K562 (cell line): ENCODE results near the gene SPNS2. TPM values are rescaled to one million over a fixed set of nuclear protein-coding genes. Genes with fewer than 3 reads are reported as not detected.

Source experiments
- ATAC-seq: fragments of 200-7000 bp; cut with Tn5 transposase; 3 replicates; pipeline ENCODE4 v1.9.1; 2020; ENCODE audit warnings: moderate library complexity
- BruUV-seq: library from RNA; stranded (reverse); fragments of 400-500 nt; replicated peaks from 2 replicates; lab custom pipeline; 2021; lab: Mats Ljungman, UMichigan
- CTCF ChIA-PET: fragments of 300-600 bp; formaldehyde crosslinking; extraction: SDS; loops from one replicate; lab custom pipeline; 2021; ENCODE audit warnings: low intra/inter-chr PET ratio; lab: Yijun Ruan, JAX
- POLR2A ChIA-PET: fragments of 300-600, 350-650 bp; sonication (Branson Sonifier 250); formaldehyde crosslinking; extraction: SDS; loops from one replicate; lab custom pipeline; 2021; ENCODE audit warnings: antibody characterized with exemption, inconsistent platforms; lab: Yijun Ruan, JAX
- DNase-seq, 4 experiments: peaks; one replicate each; pipeline versions ENCODE4 v3.0.0 to v3.0.0-alpha.2; 2011 to 2018; ENCODE audit warnings: low spot score in 3 of 4, mixed read lengths in 3 of 4; ENCODE audit errors: extremely low read depth in 1 of 4
- FAIRE-seq: peaks from 2 replicates; lab custom pipeline; 2011; peaks lifted over from hg19 to GRCh38; lab: Jason Lieb, UNC
- H2AFZ ChIP-seq: 2 replicates; pipeline ENCODE4 v1.6.0; 2011; ENCODE audit warnings: low read depth, low read length, control low read depth, inconsistent platforms
- H3K27ac ChIP-seq: fragments of 200-600 bp; 3 replicates; pipeline ENCODE4 v1.8.0; 2011; ENCODE audit warnings: low read depth, mild to moderate bottlenecking, control low read depth, inconsistent platforms, low read length, moderate library complexity, mixed read lengths; ENCODE audit errors: extremely low read depth
- H3K27me3 ChIP-seq, 2 experiments: fragments of 300-600 bp in 1 of 2; 2 replicates in 1 of 2; 3 replicates in 1 of 2; pipeline versions ENCODE4 v1.6.0 to v1.8.0; 2011; ENCODE audit warnings: inconsistent platforms in 2 of 2, low read length in 2 of 2, mild to moderate bottlenecking in 1 of 2, mixed read lengths in 1 of 2, moderate library complexity in 1 of 2; ENCODE audit not compliant: control insufficient read depth in 2 of 2, insufficient read depth in 2 of 2
- H3K36me3 ChIP-seq: fragments of 300-600 bp; 3 replicates; pipeline ENCODE4 v1.8.0; 2011; ENCODE audit warnings: mild to moderate bottlenecking, low read length, inconsistent platforms; ENCODE audit not compliant: control insufficient read depth, insufficient read depth
- H3K4me1 ChIP-seq, 2 experiments: fragments of 200-600 bp in 1 of 2; replicated peaks in 1 of 2; 2 replicates in 1 of 2; 3 replicates in 1 of 2; pipeline versions ENCODE4 v1.5.1 to v1.8.0; 2011; ENCODE audit warnings: inconsistent platforms in 2 of 2, low read length in 2 of 2, mild to moderate bottlenecking in 1 of 2, mixed read lengths in 1 of 2, moderate library complexity in 1 of 2; ENCODE audit not compliant: control insufficient read depth in 2 of 2, insufficient read depth in 2 of 2
- H3K4me2 ChIP-seq: 2 replicates; pipeline ENCODE4 v1.6.1; 2011; ENCODE audit warnings: low read length, control low read depth, inconsistent platforms, mixed read lengths; ENCODE audit not compliant: insufficient read depth
- H3K4me3 ChIP-seq: fragments of 200-600 bp; sonication (generic), shearing (Covaris generic); 2 replicates; pipeline ENCODE4 v1.5.1; 2016; ENCODE audit warnings: control low read depth, inconsistent platforms
- H3K79me2 ChIP-seq: fragments of 200-600 bp; 3 replicates; pipeline ENCODE4 v1.8.0; 2011; ENCODE audit warnings: low read length, inconsistent platforms; ENCODE audit not compliant: control insufficient read depth, insufficient read depth
- H3K9ac ChIP-seq, 2 experiments: 2 replicates each; pipeline versions ENCODE4 v1.6.0 to v1.6.1; 2011; ENCODE audit warnings: low read depth in 2 of 2, low read length in 2 of 2, control low read depth in 1 of 2, inconsistent platforms in 1 of 2, mild to moderate bottlenecking in 1 of 2, mixed read lengths in 1 of 2; ENCODE audit not compliant: insufficient read depth in 1 of 2
- H3K9me1 ChIP-seq: one replicate; pipeline ENCODE4 v1.6.0; 2011; ENCODE audit warnings: inconsistent platforms, mild to moderate bottlenecking, low read length, moderate library complexity; ENCODE audit not compliant: control insufficient read depth, insufficient read depth
- H3K9me3 ChIP-seq: replicated peaks from 2 replicates; pipeline ENCODE4 v1.5.1; 2011; ENCODE audit warnings: low read depth, low read length, inconsistent platforms; ENCODE audit not compliant: control insufficient read depth, insufficient read depth
- H4K20me1 ChIP-seq: replicated peaks from 2 replicates; pipeline ENCODE4 v1.6.1; 2011; ENCODE audit warnings: low read length, inconsistent platforms, mixed read lengths; ENCODE audit not compliant: control insufficient read depth, insufficient read depth
- BCL6 ChIP-seq: fragments of 250-450 bp; sonication (Bioruptor Pico); IDR thresholded peaks from 2 replicates; pipeline ENCODE4 v1.4.0; 2020
- FOXO4 ChIP-seq: fragments of 450-650 bp; formaldehyde crosslinking; IDR thresholded peaks from 2 replicates; pipeline ENCODE4 v1.4.0; 2020; ENCODE audit warnings: mild to moderate bottlenecking, moderate library complexity
- IFI16 ChIP-seq: fragments of 250-450 bp; sonication (Bioruptor Pico); IDR thresholded peaks from 2 replicates; pipeline ENCODE4 v2.1.2; 2022; ENCODE audit warnings: mild to moderate bottlenecking, inconsistent platforms
- KAT8 ChIP-seq: fragments of 450-650 bp; IDR thresholded peaks from 2 replicates; pipeline ENCODE4 v1.6.1; 2016; ENCODE audit warnings: low read depth, mild to moderate bottlenecking
- MITF ChIP-seq: IDR thresholded peaks from 2 replicates; pipeline ENCODE4 v1.6.1; 2014; ENCODE audit warnings: antibody characterized with exemption
- POLR2G ChIP-seq: fragments of 200-400 bp; formaldehyde crosslinking; IDR thresholded peaks from 2 replicates; pipeline ENCODE4 v1.6.1; 2017; ENCODE audit warnings: low read depth, mild to moderate bottlenecking, antibody characterized with exemption, low read length, moderate library complexity
- RHOXF2B ChIP-seq: fragments of 250-450 bp; sonication (Bioruptor Pico); conservative IDR thresholded peaks from 2 replicates; pipeline ENCODE4 v1.5.1; 2021
- TRIM28 ChIP-seq: fragments of 450-650 bp; IDR thresholded peaks from 2 replicates; pipeline ENCODE4 v1.6.1; 2017
- ZBTB7A ChIP-seq: IDR thresholded peaks from 2 replicates; pipeline ENCODE4 v1.6.1; 2011; ENCODE audit warnings: low read depth, mild to moderate bottlenecking, low read length, moderate library complexity, borderline replicate concordance; ENCODE audit not compliant: control insufficient read depth
- ZNF263 ChIP-seq: sonication (generic); formaldehyde crosslinking; IDR thresholded peaks from 2 replicates; pipeline ENCODE4 v1.8.0; 2022; ENCODE audit warnings: mild to moderate bottlenecking, missing genetic modification reagents, borderline replicate concordance
- ZNF41 ChIP-seq: fragments of 250-450 bp; sonication (Bioruptor Pico); conservative IDR thresholded peaks from 2 replicates; pipeline ENCODE4 v1.4.0; 2020; ENCODE audit warnings: mild to moderate bottlenecking
- ZNF592 ChIP-seq: fragments of 450-650 bp; IDR thresholded peaks from 2 replicates; pipeline ENCODE4 v1.6.1; 2017; ENCODE audit warnings: antibody characterized with exemption, mild to moderate bottlenecking
- WGBS: fragments of 100-300 bp; shearing (Covaris generic); methylation state at CpG from one replicate; pipeline ENCODE4 v1.1.6; 2016; ENCODE audit warnings: low coverage, mixed read lengths; ENCODE audit not compliant: insufficient coverage; ENCODE audit errors: missing lambda C conversion rate; 5-methylcytosine and 5-hydroxymethylcytosine counted together
- in situ Hi-C: fragments of 300-500 bp; cut with MboI; formaldehyde crosslinking; loops from 4 replicates; pipeline ENCODE4 v1.15.0; 2018; ENCODE audit warnings: inconsistent platforms, mixed read lengths
- intact Hi-C: fragments of 100-400 bp; cut with micrococcal nuclease; formaldehyde crosslinking; loops from 2 replicates; pipeline ENCODE4 v1.14.2; 2022
- polyA plus RNA-seq, 8 experiments: library from polyadenylated mRNA; depleted of rRNA in 4 of 8; stranded (reverse) in 5 of 8; unstranded in 3 of 8; fragments of >200 nt; fragmentation: Nextera tagmentation in 2 of 8; fragmentation: Illumina TruSeq in 1 of 8; extraction: Ambion mirVana in 2 of 8; extraction: Trizol in 1 of 8; gene quantifications; 2 replicates each; pipeline versions ENCODE4 v1.2.1 to v1.2.3, GENCODE V29; 2011 to 2014; ENCODE audit warnings: inconsistent platforms in 1 of 8, missing spikeins in 1 of 8
- total RNA-seq, 7 experiments: library from RNA; depleted of rRNA in 6 of 7; stranded (reverse); fragments of >200 nt in 6 of 7; fragmentation: Illumina TruSeq in 2 of 7; extraction: Trizol in 2 of 7; gene quantifications; 2 replicates each; pipeline versions ENCODE4 v1.2.1 to v1.2.3, GENCODE V29; 2011 to 2021; ENCODE audit warnings: low replicate concordance in 1 of 7
- TF ChIP-seq, protein P1 (sequence below): fragments of 250-450 bp; sonication (Bioruptor Pico); IDR thresholded peaks from 2 replicates; pipeline ENCODE4 v1.8.0; 2022; ENCODE audit warnings: moderate library complexity, mild to moderate bottlenecking, inconsistent platforms

Gene SPNS2
- total and polyA plus RNA-seq, 9 of the 15 experiments (the other 6 are each of a cell fraction or from before 2014, with no cell fraction given) = 0.06 TPM; not detected in 8

GRCh38 chr17:4535667-4536258 is 37.1 kb downstream of the SPNS2 start:
- Histone ChIP-seq H3K9me3 (no peaks in the 10 kb centered on the region), H3K9me1 (no peaks in the 10 kb centered on the region), H3K79me2 (no peaks in the 10 kb centered on the region), H3K36me3 (peaks cover 36% of the 10 kb centered on the region; the same call in 1 of the 3 replicates), H4K20me1 (peaks cover 4% of the 10 kb centered on the region; the same call in 1 of the 2 replicates), H3K27me3 (peaks cover 0 to 11% of the 10 kb centered on the region in 2 experiments; a peak in 3 of 5 replicates), H3K4me2 (no peak overlapping the region), H3K9ac (peak overlapping the region in 1 of 2 experiments; percentile 79; a peak in 2 of 4 replicates), H3K4me3 (no peak overlapping the region), H3K4me1 (peaks cover 0 to 61% of the 10 kb centered on the region in 2 experiments; a peak in 3 of 5 replicates), H3K27ac (no peak overlapping the region), H2AFZ (no peak overlapping the region)
- intact Hi-C loops (no loop called here), in situ Hi-C loops (no loop called here)
- ChIA-PET POLR2A (interaction anchor here (0.6 kb wide), 1 partner anchor 367 kb away, joined by 3 read pairs; no protein-coding TSS in a partner anchor), CTCF (no interaction called here)
- peak in 2 of 4 experiments; percentile 28 to 38 for DNase-seq
- no peak for FAIRE-seq
- WGBS = 10% methylated on average over 17 of the region's 19 CpGs
- BruUV-seq = no TSS peak
- ATAC-seq = peak; percentile 19
- no peak for TF ChIP-seq KAT8
- TF ChIP-seq ZBTB7A = no peak
- TF ChIP-seq MITF = no peak
- TF ChIP-seq, protein P1, sequence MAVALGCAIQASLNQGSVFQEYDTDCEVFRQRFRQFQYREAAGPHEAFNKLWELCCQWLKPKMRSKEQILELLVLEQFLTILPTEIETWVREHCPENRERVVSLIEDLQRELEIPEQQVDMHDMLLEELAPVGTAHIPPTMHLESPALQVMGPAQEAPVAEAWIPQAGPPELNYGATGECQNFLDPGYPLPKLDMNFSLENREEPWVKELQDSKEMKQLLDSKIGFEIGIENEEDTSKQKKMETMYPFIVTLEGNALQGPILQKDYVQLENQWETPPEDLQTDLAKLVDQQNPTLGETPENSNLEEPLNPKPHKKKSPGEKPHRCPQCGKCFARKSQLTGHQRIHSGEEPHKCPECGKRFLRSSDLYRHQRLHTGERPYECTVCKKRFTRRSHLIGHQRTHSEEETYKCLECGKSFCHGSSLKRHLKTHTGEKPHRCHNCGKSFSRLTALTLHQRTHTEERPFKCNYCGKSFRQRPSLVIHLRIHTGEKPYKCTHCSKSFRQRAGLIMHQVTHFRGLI (CRISPR knock-in tag) = no peak
- TF ChIP-seq ZNF592 = no peak
- TF ChIP-seq ZNF41 = no peak
- no peak for TF ChIP-seq TRIM28
- TF ChIP-seq ZNF263 = 0 out of 2 replicates have a peak, but pooled peaks have one; percentile 52
- TF ChIP-seq BCL6 (CRISPR knock-in tag) = no peak
- no peak for TF ChIP-seq RHOXF2B
- no peak for TF ChIP-seq IFI16
- peak; percentile 68 for TF ChIP-seq POLR2G
- no peak for TF ChIP-seq FOXO4 (CRISPR knock-in tag)
